K562 (cell line): ENCODE measurements around the gene SBNO1. TPM values are rescaled to one million over a fixed set of nuclear protein-coding genes. Genes with fewer than 3 reads are reported as not detected.
A peak's percentile ranks its signal among the peaks of the same experiment; 100 is the strongest.

Experiments used
- BCOR ChIP-seq: fragments of 450-650 bp; IDR thresholded peaks from 2 replicates; pipeline ENCODE4 v1.6.1; 2016
- CTBP1 ChIP-seq: fragments of 450-650 bp; IDR thresholded peaks from 2 replicates; pipeline ENCODE4 v1.6.1; 2016; ENCODE audit warnings: borderline replicate concordance
- CUX1 ChIP-seq: fragments of 200-800 bp; sonication (Bioruptor generic); IDR thresholded peaks from 2 replicates; pipeline ENCODE4 v1.6.1; 2016; ENCODE audit warnings: missing genetic modification characterization, missing compliant biosample characterization
- ELF2 ChIP-seq: fragments of 250-450 bp; sonication (Bioruptor Pico); IDR thresholded peaks from 2 replicates; pipeline ENCODE4 v1.5.0; 2021; ENCODE audit warnings: mild to moderate bottlenecking
- GABPA ChIP-seq: fragments of 200-800 bp; sonication (Bioruptor generic); conservative IDR thresholded peaks from 2 replicates; pipeline ENCODE4 v1.6.1; 2016; ENCODE audit warnings: low read depth, missing genetic modification characterization, missing compliant biosample characterization
- GABPB2 ChIP-seq: fragments of 250-450 bp; sonication (Bioruptor Pico); conservative IDR thresholded peaks from 2 replicates; pipeline ENCODE4 v1.5.1; 2021; ENCODE audit warnings: mild to moderate bottlenecking
- HMG20A ChIP-seq: fragments of 450-650 bp; formaldehyde crosslinking; conservative IDR thresholded peaks from 2 replicates; pipeline ENCODE4 v1.4.0; 2020; ENCODE audit warnings: mild to moderate bottlenecking, mixed read lengths
- IFI16 ChIP-seq: fragments of 250-450 bp; sonication (Bioruptor Pico); IDR thresholded peaks from 2 replicates; pipeline ENCODE4 v2.1.2; 2022; ENCODE audit warnings: mild to moderate bottlenecking, inconsistent platforms
- MLLT1 ChIP-seq, 2 experiments: fragments of 450-650 bp; IDR thresholded peaks; 2 replicates each; pipeline ENCODE4 v1.6.1; 2016
- MTF1 ChIP-seq: fragments of 250-450 bp; sonication (Bioruptor Pico); IDR thresholded peaks from 2 replicates; pipeline ENCODE4 v1.9.0; 2021; ENCODE audit warnings: moderate library complexity, mild to moderate bottlenecking, inconsistent platforms, borderline replicate concordance
- MXD1 ChIP-seq: fragments of 250-450 bp; sonication (Bioruptor Pico); IDR thresholded peaks from 2 replicates; pipeline ENCODE4 v1.8.0; 2021; ENCODE audit warnings: borderline replicate concordance, mild to moderate bottlenecking, moderate library complexity; ENCODE audit not compliant: poor library complexity, severe bottlenecking
- POLR3G ChIP-seq: IDR thresholded peaks from 2 replicates; pipeline ENCODE4 v1.6.1; 2011; ENCODE audit not compliant: insufficient read length, insufficient replicate concordance; ENCODE audit errors: extremely low read depth
- SAFB2 ChIP-seq: fragments of 200-400 bp; formaldehyde crosslinking; IDR thresholded peaks from 2 replicates; pipeline ENCODE4 v1.6.1; 2018; ENCODE audit warnings: borderline replicate concordance, low read length, low read depth, moderate library complexity; ENCODE audit not compliant: severe bottlenecking
- SIRT6 ChIP-seq: IDR thresholded peaks from one replicate; pipeline ENCODE4 v1.6.1; 2012; ENCODE audit warnings: low read depth, mild to moderate bottlenecking, control low read depth, inconsistent platforms, low read length, moderate library complexity
- TFAM ChIP-seq: fragments of 250-450 bp; sonication (Bioruptor Pico); conservative IDR thresholded peaks from 2 replicates; pipeline ENCODE4 v1.5.0; 2021; ENCODE audit warnings: mild to moderate bottlenecking, moderate library complexity
- ZEB2 ChIP-seq: fragments of 450-650 bp; IDR thresholded peaks from 2 replicates; pipeline ENCODE4 v1.6.1; 2016
- ZNF146 ChIP-seq: IDR thresholded peaks from one replicate; pipeline ENCODE4 v1.6.1; 2018; ENCODE audit warnings: missing compliant biosample characterization; ENCODE audit not compliant: unreplicated experiment
- ZNF274 ChIP-seq: IDR thresholded peaks from 2 replicates; pipeline ENCODE4 v1.6.1; 2011; ENCODE audit warnings: low read depth, mild to moderate bottlenecking, low read length, moderate library complexity, borderline replicate concordance
- ZNF449 ChIP-seq: fragments of 250-450 bp; sonication (Bioruptor Pico); IDR thresholded peaks from 2 replicates; pipeline ENCODE4 v1.8.0; 2022; ENCODE audit warnings: moderate library complexity, mild to moderate bottlenecking, inconsistent platforms
- polyA plus RNA-seq, 8 experiments: library from polyadenylated mRNA; depleted of rRNA in 4 of 8; stranded (reverse) in 5 of 8; unstranded in 3 of 8; fragments of >200 nt; fragmentation: Nextera tagmentation in 2 of 8; fragmentation: Illumina TruSeq in 1 of 8; extraction: Ambion mirVana in 2 of 8; extraction: Trizol in 1 of 8; gene quantifications; 2 replicates each; pipeline versions ENCODE4 v1.2.1 to v1.2.3, GENCODE V29; 2011 to 2014; ENCODE audit warnings: inconsistent platforms in 1 of 8, missing spikeins in 1 of 8
- total RNA-seq, 7 experiments: library from RNA; depleted of rRNA in 6 of 7; stranded (reverse); fragments of >200 nt in 6 of 7; fragmentation: Illumina TruSeq in 2 of 7; extraction: Trizol in 2 of 7; gene quantifications; 2 replicates each; pipeline versions ENCODE4 v1.2.1 to v1.2.3, GENCODE V29; 2011 to 2021; ENCODE audit warnings: low replicate concordance in 1 of 7

The SBNO1 gene
- total and polyA plus RNA-seq, 9 of the 15 experiments (the other 6 are each of a cell fraction or from before 2014, with no cell fraction given) = 14.9 to 77.1 (median 35.9) TPM

- no peak for TF ChIP-seq ZNF449 (CRISPR knock-in tag)
- peak; percentile 18 to 52; a peak in 1 of 4 replicates for TF ChIP-seq MLLT1 (IDR thresholded peaks at IDR 0.05)
- no peak for TF ChIP-seq ZNF146 (CRISPR knock-in tag)
- TF ChIP-seq ELF2 (CRISPR knock-in tag) = no peak
- TF ChIP-seq SAFB2 = no peak
- no peak for TF ChIP-seq MTF1
- no peak for TF ChIP-seq HMG20A (CRISPR knock-in tag)
- no peak for TF ChIP-seq MXD1 (CRISPR knock-in tag)
- TF ChIP-seq IFI16 = no peak
- peak; percentile 23; the same call in 1 of the 2 replicates for TF ChIP-seq BCOR
- no peak for TF ChIP-seq ZNF274
- TF ChIP-seq ZEB2 = peak; percentile 50; the same call in 1 of the 2 replicates
- TF ChIP-seq GABPA = peak; percentile 85
- TF ChIP-seq GABPB2 (CRISPR knock-in tag) = 0 out of 2 replicates have a peak, but pooled peaks have one; percentile 47
- TF ChIP-seq CTBP1 = peak; percentile 59; the same call in 1 of the 2 replicates
- no peak for TF ChIP-seq TFAM
- TF ChIP-seq POLR3G = no peak
- no peak for TF ChIP-seq SIRT6
- TF ChIP-seq CUX1 (CRISPR knock-in tag) = no peak
Measured at GRCh38 chr12:123365025-123365917, 624 bp upstream of the SBNO1 start (continued).
